ENCODE data around the gene SH3GL3.

The SH3GL3 gene

DNA sequence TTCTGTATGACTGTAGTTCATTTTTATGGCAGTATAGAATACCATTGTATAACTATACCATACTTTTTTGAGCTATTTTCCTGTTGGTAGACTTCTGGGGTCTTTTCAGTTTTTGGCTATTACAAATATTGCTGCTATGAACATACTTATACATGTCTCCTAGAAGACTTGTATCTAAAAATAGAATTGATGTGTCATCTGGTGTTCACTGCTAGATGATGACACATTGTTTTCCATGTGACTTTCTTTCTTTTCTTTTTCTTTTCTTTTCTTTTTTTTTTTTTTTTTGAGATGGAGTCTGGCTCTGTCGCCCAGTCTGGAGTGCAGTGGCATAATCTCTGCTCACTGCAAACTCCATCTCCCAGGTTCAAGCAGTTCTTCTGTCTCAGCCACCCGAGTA lies 69.8 kb downstream of the SH3GL3 start:
- Histone ChIP-seq H3K27ac (no peak overlapping the region), H3K4me3 (no peak overlapping the region)
- no peak for DNase-seq (ENCODE audit: low spot score)
- TF ChIP-seq, protein P1, sequence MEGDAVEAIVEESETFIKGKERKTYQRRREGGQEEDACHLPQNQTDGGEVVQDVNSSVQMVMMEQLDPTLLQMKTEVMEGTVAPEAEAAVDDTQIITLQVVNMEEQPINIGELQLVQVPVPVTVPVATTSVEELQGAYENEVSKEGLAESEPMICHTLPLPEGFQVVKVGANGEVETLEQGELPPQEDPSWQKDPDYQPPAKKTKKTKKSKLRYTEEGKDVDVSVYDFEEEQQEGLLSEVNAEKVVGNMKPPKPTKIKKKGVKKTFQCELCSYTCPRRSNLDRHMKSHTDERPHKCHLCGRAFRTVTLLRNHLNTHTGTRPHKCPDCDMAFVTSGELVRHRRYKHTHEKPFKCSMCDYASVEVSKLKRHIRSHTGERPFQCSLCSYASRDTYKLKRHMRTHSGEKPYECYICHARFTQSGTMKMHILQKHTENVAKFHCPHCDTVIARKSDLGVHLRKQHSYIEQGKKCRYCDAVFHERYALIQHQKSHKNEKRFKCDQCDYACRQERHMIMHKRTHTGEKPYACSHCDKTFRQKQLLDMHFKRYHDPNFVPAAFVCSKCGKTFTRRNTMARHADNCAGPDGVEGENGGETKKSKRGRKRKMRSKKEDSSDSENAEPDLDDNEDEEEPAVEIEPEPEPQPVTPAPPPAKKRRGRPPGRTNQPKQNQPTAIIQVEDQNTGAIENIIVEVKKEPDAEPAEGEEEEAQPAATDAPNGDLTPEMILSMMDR (IDR thresholded peaks at IDR 0.05), result no peak

GRCh38 chr15:83526319-83526718 lies 79.2 kb downstream of the SH3GL3 start:
- Histone ChIP-seq H3K27ac (no peak overlapping the region), H3K4me3 (no peak overlapping the region)
- TF ChIP-seq, protein P1 (IDR thresholded peaks at IDR 0.05), result no peak
- no peak for DNase-seq (ENCODE audit: low spot score)

DNA sequence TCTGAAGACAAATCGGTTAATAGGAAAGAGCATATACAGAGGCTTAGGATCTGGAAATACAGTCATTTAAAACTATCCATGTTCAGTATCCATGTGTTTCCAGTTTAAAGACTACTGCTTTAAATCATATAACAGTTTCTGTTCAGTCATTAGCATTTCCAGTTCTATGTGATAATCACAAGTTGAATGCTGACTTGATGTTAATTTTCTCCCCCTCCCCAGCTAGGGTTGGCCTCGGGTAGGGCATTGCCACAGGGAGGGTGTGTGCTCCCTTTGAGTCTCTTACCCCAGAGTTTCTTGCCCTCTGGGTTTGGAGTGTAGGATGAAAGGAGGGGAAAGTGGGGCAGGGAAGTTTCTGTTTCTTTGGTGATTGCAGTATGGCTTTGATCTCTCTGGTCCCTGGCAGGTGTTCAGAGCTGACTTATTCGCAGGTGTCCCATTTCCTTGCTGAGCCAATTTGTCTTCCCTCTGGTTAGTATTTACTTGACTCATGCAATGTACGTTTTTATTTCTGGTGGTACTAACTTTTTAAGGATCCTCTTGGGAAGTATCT lies 86.3 kb downstream of the SH3GL3 start:
- no peak overlapping the region for H3K4me3 ChIP-seq
- H3K27ac ChIP-seq, result no peak overlapping the region
- TF ChIP-seq, protein P1 (IDR thresholded peaks at IDR 0.05), result no peak
- no peak for DNase-seq (ENCODE audit: low spot score)

GRCh38 chr15:83537606-83538005 lies 90.5 kb downstream of the SH3GL3 start:
- DNase-seq (ENCODE audit: low spot score), result no peak
- H3K27ac ChIP-seq, result no peak overlapping the region
- TF ChIP-seq, protein P1 (IDR thresholded peaks at IDR 0.05), result no peak

DNA sequence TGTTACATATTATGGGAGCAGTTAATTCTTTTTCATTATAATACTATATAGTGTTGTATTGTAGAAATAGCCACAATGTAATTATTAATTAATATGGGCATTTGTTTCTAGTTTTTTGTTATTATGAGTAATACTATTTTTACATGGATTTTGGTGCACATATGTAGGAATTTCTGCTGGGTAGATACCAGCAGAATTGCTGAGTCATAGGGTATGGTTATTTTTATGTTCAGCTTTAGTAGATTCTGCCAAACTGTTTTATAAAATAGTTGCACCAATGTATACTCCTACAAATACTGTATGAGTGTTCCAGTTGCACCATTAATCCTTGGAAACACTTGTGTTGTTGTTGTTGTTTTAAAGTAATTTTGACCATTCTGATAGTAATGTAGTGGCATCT lies 91.5 kb downstream of the SH3GL3 start:
- Histone ChIP-seq H3K27ac (no peak overlapping the region), H3K4me3 (no peak overlapping the region)
- DNase-seq (ENCODE audit: low spot score), result no peak
- TF ChIP-seq, protein P1 (IDR thresholded peaks at IDR 0.05), result no peak

More at GRCh38 chr15:83537606-83538005, 90.5 kb downstream of the SH3GL3 start:
- no peak overlapping the region for H3K4me3 ChIP-seq

- TF ChIP-seq, protein P1 (IDR thresholded peaks at IDR 0.05), result no peak
- Histone ChIP-seq H3K4me3 (no peak overlapping the region), H3K27ac (no peak overlapping the region)
- no peak for DNase-seq (ENCODE audit: low spot score)
These were observed 98.8 kb downstream of the SH3GL3 start for GRCh38 chr15:83545804-83546511.

DNA sequence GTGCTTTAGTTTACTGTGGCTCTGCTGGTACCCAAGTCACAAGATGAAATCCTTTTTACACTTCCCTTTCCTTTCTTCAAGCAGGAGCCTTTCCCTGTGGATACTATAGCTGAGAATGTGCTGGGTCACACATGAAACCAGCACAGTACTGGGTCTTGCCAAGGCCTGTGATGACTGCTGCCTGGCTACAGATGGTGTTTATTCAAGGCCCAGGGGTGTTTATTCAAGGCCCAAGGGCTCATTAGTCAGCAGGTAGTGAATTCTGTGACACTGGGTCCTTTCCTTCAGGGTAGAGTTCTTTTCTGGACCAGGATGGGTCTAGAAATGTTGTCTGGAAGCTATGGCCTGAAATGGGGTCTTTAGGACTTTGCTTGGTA lies 99.4 kb downstream of the SH3GL3 start:
- H3K27ac ChIP-seq, result no peak overlapping the region
- DNase-seq (ENCODE audit: low spot score), result no peak
- H3K4me3 ChIP-seq, result no peak overlapping the region
- TF ChIP-seq, protein P1 (IDR thresholded peaks at IDR 0.05), result no peak

Data from coronary artery (tissue), 2 donors.